ENCODE data around the gene AP1M1.

AP1M1 gene

DNA sequence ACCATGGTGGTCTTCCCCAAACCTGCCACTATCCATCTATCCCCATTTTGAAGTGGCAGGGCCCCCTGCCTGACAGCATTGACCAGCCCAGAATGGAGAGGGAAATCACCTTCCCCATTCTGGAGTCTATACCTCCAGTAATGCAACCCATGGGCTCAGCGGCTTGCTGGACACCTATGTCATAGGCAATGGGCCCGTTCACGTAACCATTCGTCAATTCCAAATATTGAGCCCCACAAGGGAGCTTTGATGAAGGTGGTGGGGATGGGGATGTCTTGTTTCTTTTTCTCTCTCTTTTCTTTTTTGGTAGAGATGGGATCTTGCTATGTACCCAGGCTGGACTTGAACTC is 63.1 kb downstream of the AP1M1 start:
- Histone ChIP-seq H3K27ac (replicated peaks) (no peak overlapping the region), H3K4me3 (replicated peaks; ENCODE audit: insufficient read depth, low read length) (no peak overlapping the region), H3K27me3 (ENCODE audit: insufficient read depth, poor library complexity, severe bottlenecking) (peaks cover 8% of the 10 kb centered on the region)
- DNase-seq (ENCODE audit: low read depth in 1 of 2, low spot score in 1 of 2): no peak
- TF ChIP-seq, protein P1, sequence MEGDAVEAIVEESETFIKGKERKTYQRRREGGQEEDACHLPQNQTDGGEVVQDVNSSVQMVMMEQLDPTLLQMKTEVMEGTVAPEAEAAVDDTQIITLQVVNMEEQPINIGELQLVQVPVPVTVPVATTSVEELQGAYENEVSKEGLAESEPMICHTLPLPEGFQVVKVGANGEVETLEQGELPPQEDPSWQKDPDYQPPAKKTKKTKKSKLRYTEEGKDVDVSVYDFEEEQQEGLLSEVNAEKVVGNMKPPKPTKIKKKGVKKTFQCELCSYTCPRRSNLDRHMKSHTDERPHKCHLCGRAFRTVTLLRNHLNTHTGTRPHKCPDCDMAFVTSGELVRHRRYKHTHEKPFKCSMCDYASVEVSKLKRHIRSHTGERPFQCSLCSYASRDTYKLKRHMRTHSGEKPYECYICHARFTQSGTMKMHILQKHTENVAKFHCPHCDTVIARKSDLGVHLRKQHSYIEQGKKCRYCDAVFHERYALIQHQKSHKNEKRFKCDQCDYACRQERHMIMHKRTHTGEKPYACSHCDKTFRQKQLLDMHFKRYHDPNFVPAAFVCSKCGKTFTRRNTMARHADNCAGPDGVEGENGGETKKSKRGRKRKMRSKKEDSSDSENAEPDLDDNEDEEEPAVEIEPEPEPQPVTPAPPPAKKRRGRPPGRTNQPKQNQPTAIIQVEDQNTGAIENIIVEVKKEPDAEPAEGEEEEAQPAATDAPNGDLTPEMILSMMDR (IDR thresholded peaks at IDR 0.05; ENCODE audit: insufficient read depth, low read length): no peak
- TF ChIP-seq SPI1 (IDR thresholded peaks at IDR 0.05; ENCODE audit: borderline replicate concordance, low read depth) (no peak), GABPA (IDR thresholded peaks at IDR 0.05; ENCODE audit: low read depth) (no peak), POLR2AphosphoS5 (IDR thresholded peaks at IDR 0.05; ENCODE audit: low read depth) (no peak)
- TF ChIP-seq, protein P2, sequence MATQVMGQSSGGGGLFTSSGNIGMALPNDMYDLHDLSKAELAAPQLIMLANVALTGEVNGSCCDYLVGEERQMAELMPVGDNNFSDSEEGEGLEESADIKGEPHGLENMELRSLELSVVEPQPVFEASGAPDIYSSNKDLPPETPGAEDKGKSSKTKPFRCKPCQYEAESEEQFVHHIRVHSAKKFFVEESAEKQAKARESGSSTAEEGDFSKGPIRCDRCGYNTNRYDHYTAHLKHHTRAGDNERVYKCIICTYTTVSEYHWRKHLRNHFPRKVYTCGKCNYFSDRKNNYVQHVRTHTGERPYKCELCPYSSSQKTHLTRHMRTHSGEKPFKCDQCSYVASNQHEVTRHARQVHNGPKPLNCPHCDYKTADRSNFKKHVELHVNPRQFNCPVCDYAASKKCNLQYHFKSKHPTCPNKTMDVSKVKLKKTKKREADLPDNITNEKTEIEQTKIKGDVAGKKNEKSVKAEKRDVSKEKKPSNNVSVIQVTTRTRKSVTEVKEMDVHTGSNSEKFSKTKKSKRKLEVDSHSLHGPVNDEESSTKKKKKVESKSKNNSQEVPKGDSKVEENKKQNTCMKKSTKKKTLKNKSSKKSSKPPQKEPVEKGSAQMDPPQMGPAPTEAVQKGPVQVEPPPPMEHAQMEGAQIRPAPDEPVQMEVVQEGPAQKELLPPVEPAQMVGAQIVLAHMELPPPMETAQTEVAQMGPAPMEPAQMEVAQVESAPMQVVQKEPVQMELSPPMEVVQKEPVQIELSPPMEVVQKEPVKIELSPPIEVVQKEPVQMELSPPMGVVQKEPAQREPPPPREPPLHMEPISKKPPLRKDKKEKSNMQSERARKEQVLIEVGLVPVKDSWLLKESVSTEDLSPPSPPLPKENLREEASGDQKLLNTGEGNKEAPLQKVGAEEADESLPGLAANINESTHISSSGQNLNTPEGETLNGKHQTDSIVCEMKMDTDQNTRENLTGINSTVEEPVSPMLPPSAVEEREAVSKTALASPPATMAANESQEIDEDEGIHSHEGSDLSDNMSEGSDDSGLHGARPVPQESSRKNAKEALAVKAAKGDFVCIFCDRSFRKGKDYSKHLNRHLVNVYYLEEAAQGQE (IDR thresholded peaks at IDR 0.05; ENCODE audit: insufficient replicate concordance, low read depth): no peak

DNA sequence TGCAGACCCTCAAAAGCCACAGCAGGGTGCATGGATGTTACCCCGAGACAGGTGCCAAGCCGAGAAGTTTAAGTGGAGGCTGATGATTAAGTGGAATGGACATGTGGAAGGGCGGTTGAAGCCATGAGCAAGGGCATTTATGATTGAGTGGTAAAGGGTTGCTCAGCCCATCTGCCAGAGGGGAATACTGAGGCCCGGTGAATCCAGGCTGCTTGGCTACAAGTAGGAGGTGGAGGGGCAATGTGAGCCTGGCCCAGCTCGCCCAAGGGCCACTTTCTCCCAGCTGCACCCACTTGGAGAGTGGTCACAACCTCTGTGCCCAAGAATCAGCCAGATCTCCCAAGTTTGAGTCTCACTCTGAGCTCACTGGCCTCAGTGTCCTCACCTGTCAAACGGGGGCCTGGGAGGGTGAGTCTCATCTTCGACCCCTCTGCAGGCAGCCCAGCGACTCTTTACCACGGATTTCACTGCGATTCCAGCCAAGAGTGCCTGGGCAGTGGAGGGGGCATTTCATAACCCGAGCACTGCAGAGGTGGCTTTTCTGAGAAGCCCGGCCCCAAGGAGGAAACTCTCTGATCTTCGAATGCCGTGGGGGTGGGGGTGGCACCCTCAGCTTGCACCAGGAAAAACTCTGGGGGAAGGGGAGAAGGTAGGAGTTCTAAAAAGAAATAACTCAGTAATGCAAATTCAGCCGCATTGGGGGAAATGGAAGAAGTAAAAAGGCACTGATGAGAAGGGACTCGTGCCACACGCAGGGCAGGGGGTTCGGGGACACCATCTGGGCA is 64.1 kb downstream of the AP1M1 start:
- no peak overlapping the region for H3K4me3 ChIP-seq (replicated peaks; ENCODE audit: insufficient read depth, low read length)
- peaks cover 18% of the 10 kb centered on the region for H3K27me3 ChIP-seq (ENCODE audit: insufficient read depth, poor library complexity, severe bottlenecking)
- no peak overlapping the region for H3K27ac ChIP-seq (replicated peaks)
- no peak for DNase-seq (ENCODE audit: low read depth in 1 of 2, low spot score in 1 of 2)
- TF ChIP-seq, protein P1 (IDR thresholded peaks at IDR 0.05; ENCODE audit: insufficient read depth, low read length): no peak
- TF ChIP-seq GABPA (IDR thresholded peaks at IDR 0.05; ENCODE audit: low read depth): no peak
- TF ChIP-seq SPI1 (IDR thresholded peaks at IDR 0.05; ENCODE audit: borderline replicate concordance, low read depth): no peak
- TF ChIP-seq, protein P2 (IDR thresholded peaks at IDR 0.05; ENCODE audit: insufficient replicate concordance, low read depth): no peak
- TF ChIP-seq POLR2AphosphoS5 (IDR thresholded peaks at IDR 0.05; ENCODE audit: low read depth): no peak

DNA sequence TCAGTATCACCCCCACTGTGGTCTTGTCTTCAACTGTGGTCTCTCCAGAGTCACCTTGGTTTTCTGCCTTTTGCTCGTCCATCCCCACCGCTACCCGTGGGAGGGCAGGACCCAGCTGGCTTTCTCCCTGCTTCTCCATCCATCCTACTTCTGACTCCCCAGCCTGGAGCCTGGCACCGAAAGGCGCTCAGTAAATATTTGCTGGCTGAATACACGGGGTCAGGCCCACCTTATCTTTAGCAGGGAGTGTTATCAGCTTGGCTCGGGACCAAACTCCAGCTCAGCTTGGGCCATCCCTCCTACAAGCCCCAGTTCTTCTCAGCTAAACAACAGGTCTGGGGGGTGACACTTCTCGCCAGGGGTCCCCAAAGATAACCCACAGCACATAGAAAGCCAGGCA is 64.9 kb downstream of the AP1M1 start:
- no peak overlapping the region for H3K27ac ChIP-seq (replicated peaks)
- H3K27me3 ChIP-seq (ENCODE audit: insufficient read depth, poor library complexity, severe bottlenecking): peaks cover 17% of the 10 kb centered on the region
- no peak overlapping the region for H3K4me3 ChIP-seq (replicated peaks; ENCODE audit: insufficient read depth, low read length)
- no peak for DNase-seq (ENCODE audit: low read depth in 1 of 2, low spot score in 1 of 2)
- no peak for TF ChIP-seq GABPA (IDR thresholded peaks at IDR 0.05; ENCODE audit: low read depth)
- TF ChIP-seq SPI1 (IDR thresholded peaks at IDR 0.05; ENCODE audit: borderline replicate concordance, low read depth): no peak
- TF ChIP-seq, protein P2 (IDR thresholded peaks at IDR 0.05; ENCODE audit: insufficient replicate concordance, low read depth): no peak
- no peak for TF ChIP-seq POLR2AphosphoS5 (IDR thresholded peaks at IDR 0.05; ENCODE audit: low read depth)
- TF ChIP-seq, protein P1 (IDR thresholded peaks at IDR 0.05; ENCODE audit: insufficient read depth, low read length): no peak
